ENCODE measurements around the gene NT5DC4. TPM values are rescaled to one million over a fixed set of nuclear protein-coding genes. Genes with fewer than 3 reads are reported as not detected.

Gene NT5DC4
- total RNA-seq, 1 donor from 2014 or later, result not detected

DNA sequence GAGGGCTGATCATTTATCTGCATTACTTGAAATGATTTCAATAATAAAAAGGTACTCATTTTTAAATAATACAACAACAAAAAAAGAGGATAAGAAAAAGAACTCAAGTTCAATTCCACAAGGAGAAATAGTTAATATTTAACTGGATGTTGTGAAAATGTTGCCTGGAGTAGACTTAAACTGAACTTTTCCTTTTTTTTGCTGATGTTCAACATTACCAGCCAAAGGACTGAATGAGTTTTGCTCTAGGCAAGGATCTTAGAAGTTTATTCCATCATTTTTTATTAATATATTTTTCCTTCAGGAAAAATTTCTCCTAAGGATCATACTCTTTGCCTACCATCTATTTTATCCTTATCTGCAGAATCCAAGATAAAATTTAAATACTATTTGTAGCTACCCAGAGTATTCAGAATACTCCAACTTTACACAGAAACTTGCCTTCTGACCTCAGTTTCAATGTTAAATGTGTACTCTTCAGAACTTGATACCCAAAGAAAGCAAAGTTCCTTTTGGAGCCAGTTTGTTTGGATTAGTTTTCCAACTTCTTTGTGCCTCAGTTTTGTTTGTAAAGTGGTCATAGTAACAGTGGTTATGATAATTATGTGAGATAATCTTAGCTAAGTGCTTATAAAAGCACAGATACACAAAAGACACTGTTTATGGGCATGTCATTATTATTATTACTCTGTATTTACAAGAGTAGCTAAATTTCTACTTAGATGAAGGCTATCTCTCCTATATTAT, 30.8 kb downstream of the NT5DC4 start:
- Mint-ChIP-seq H3K27me3 (ENCODE audit: unreplicated experiment) (peaks cover 4% of the 10 kb centered on the region), H3K9me3 (ENCODE audit: unreplicated experiment) (no peaks in the 10 kb centered on the region), H3K27ac (ENCODE audit: unreplicated experiment) (no peak overlapping the region), H3K4me1 (ENCODE audit: unreplicated experiment) (peaks cover 4% of the 10 kb centered on the region), H3K36me3 (ENCODE audit: low read depth, unreplicated experiment) (peaks cover 5% of the 10 kb centered on the region), H3K4me3 (ENCODE audit: unreplicated experiment) (no peak overlapping the region)
- TF ChIP-seq, protein P1, sequence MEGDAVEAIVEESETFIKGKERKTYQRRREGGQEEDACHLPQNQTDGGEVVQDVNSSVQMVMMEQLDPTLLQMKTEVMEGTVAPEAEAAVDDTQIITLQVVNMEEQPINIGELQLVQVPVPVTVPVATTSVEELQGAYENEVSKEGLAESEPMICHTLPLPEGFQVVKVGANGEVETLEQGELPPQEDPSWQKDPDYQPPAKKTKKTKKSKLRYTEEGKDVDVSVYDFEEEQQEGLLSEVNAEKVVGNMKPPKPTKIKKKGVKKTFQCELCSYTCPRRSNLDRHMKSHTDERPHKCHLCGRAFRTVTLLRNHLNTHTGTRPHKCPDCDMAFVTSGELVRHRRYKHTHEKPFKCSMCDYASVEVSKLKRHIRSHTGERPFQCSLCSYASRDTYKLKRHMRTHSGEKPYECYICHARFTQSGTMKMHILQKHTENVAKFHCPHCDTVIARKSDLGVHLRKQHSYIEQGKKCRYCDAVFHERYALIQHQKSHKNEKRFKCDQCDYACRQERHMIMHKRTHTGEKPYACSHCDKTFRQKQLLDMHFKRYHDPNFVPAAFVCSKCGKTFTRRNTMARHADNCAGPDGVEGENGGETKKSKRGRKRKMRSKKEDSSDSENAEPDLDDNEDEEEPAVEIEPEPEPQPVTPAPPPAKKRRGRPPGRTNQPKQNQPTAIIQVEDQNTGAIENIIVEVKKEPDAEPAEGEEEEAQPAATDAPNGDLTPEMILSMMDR (IDR thresholded peaks at IDR 0.05; ENCODE audit: unreplicated experiment), result no peak
- no peak for DNase-seq (ENCODE audit: low spot score)

DNA sequence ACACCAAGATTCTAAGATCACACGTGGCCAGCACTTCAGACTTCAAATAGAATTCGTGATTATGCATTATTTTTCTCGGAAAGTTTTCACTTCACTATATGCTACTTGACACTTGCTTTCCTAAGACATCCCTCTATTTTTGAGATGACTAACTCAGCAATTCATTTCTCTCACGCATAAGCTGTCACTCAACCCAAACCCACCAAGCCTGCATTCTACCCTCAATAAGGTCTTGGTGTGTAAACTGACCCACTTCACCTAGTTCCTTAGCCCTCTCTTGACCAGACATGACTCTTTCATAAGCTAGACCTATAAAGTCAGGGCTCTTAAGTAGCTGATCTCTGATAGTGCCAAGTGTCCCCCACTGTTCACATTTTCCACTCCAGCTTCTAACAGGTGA, 31.8 kb downstream of the NT5DC4 start:
- peaks cover 4% of the 10 kb centered on the region for H3K27me3 Mint-ChIP-seq (ENCODE audit: unreplicated experiment)
- H3K4me3 Mint-ChIP-seq (ENCODE audit: unreplicated experiment), result no peak overlapping the region
- no peaks in the 10 kb centered on the region for H3K9me3 Mint-ChIP-seq (ENCODE audit: unreplicated experiment)
- H3K27ac Mint-ChIP-seq (ENCODE audit: unreplicated experiment), result no peak overlapping the region
- H3K36me3 Mint-ChIP-seq (ENCODE audit: low read depth, unreplicated experiment), result peaks cover 5% of the 10 kb centered on the region
- TF ChIP-seq, protein P1 (IDR thresholded peaks at IDR 0.05; ENCODE audit: unreplicated experiment), result no peak
- DNase-seq (ENCODE audit: low spot score), result no peak
- H3K4me1 Mint-ChIP-seq (ENCODE audit: unreplicated experiment), result peaks cover 4% of the 10 kb centered on the region

DNA sequence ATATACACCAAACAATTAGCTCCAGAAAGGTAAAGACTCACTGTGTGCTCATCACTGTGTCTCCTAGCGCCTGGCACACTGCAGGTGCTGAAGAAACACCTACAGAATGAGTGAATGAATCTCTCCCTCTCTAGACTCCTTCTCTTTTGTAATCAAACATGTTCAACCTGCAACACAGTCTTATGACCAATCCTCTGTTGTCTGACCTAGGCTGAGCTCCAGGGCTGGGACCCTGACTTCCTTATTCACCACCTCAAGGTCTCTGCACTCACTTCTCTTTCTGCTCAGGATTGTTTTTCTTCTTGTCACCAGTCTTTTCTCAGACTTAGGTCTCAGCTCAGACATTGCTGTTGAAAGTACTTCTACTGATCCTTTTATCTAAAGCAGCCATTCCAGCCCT, 33.7 kb downstream of the NT5DC4 start:
- TF ChIP-seq, protein P1 (IDR thresholded peaks at IDR 0.05; ENCODE audit: unreplicated experiment), result no peak
- peaks cover 5% of the 10 kb centered on the region for H3K36me3 Mint-ChIP-seq (ENCODE audit: low read depth, unreplicated experiment)
- no peak for DNase-seq (ENCODE audit: low spot score)
- H3K27ac Mint-ChIP-seq (ENCODE audit: unreplicated experiment), result no peak overlapping the region
- H3K9me3 Mint-ChIP-seq (ENCODE audit: unreplicated experiment), result no peaks in the 10 kb centered on the region
- H3K4me3 Mint-ChIP-seq (ENCODE audit: unreplicated experiment), result no peak overlapping the region
- H3K4me1 Mint-ChIP-seq (ENCODE audit: unreplicated experiment), result peaks cover 4% of the 10 kb centered on the region
- peaks cover 4% of the 10 kb centered on the region for H3K27me3 Mint-ChIP-seq (ENCODE audit: unreplicated experiment)

DNA sequence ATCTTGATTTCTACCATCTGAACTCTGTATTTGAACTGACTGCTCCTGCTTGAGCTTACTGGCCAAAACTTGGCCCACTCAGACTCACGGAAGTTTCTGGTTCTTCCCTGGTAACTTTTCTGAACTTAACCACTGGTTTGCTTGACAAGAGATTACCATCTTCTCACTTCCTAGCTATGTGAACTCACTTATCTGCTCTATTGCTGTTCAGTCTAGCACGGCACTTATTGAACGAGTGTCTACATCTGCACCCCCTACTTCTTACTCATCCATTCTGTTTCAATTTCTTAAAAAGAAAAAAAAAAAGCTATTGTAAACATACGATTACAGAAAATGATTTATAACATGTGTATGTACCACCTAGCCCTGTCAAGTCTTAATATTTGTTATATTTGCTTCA, 34.6 kb downstream of the NT5DC4 start:
- H3K4me1 Mint-ChIP-seq (ENCODE audit: unreplicated experiment), result peaks cover 1% of the 10 kb centered on the region

DNA sequence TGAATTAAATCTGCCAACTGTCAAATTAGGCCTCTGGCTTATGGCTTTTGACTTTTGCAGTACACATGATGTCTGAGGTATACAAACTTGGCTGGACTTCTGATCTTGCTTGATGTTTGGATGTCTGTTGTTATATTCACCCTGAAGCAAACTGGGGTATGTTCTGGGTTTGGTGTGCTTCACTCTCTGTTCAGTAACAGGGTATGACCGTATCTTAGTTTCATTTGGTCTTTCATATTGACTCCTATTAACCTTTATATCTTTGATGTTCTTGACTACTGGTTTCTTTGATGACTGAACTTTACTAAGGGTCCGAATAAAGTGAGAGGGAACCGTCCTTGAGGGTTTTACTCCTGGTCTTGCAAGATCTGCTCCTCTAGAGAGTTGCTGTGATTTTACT, 35.4 kb downstream of the NT5DC4 start:
- DNase-seq (ENCODE audit: low spot score), result no peak
- Mint-ChIP-seq H3K36me3 (ENCODE audit: low read depth, unreplicated experiment) (peaks cover 5% of the 10 kb centered on the region), H3K4me1 (ENCODE audit: unreplicated experiment) (no peaks in the 10 kb centered on the region), H3K27me3 (ENCODE audit: unreplicated experiment) (no peaks in the 10 kb centered on the region), H3K27ac (ENCODE audit: unreplicated experiment) (no peak overlapping the region), H3K4me3 (ENCODE audit: unreplicated experiment) (no peak overlapping the region), H3K9me3 (ENCODE audit: unreplicated experiment) (no peaks in the 10 kb centered on the region)
- TF ChIP-seq, protein P1 (IDR thresholded peaks at IDR 0.05; ENCODE audit: unreplicated experiment), result no peak

More for the DNA sequence above, 34.6 kb downstream of the NT5DC4 start:
- H3K27me3 Mint-ChIP-seq (ENCODE audit: unreplicated experiment), result peaks cover under 1% of the 10 kb centered on the region
- TF ChIP-seq, protein P1 (IDR thresholded peaks at IDR 0.05; ENCODE audit: unreplicated experiment), result no peak
- H3K4me3 Mint-ChIP-seq (ENCODE audit: unreplicated experiment), result no peak overlapping the region
- H3K27ac Mint-ChIP-seq (ENCODE audit: unreplicated experiment), result no peak overlapping the region
- DNase-seq (ENCODE audit: low spot score), result no peak
- peaks cover 5% of the 10 kb centered on the region for H3K36me3 Mint-ChIP-seq (ENCODE audit: low read depth, unreplicated experiment)
- H3K9me3 Mint-ChIP-seq (ENCODE audit: unreplicated experiment), result no peaks in the 10 kb centered on the region
